GM12878 (cell line): ENCODE results near the gene LRRN4CL. TPM values are rescaled to one million over a fixed set of nuclear protein-coding genes. Genes with fewer than 3 reads are reported as not detected.
A peak's percentile ranks its signal among the peaks of the same experiment; 100 is the strongest.

Experiments
- ATAC-seq: fragments of 200-7000 bp; cut with Tn5 transposase; 3 replicates; pipeline ENCODE4 v1.9.1; 2020; ENCODE audit warnings: mild to moderate bottlenecking, moderate library complexity
- BruUV-seq: library from RNA; stranded (reverse); fragments of 400-500 nt; replicated peaks from 2 replicates; lab custom pipeline; 2021; lab: Mats Ljungman, UMichigan
- CTCF ChIA-PET: fragments of 300-600 bp; sonication (Branson Sonifier 250); formaldehyde crosslinking; extraction: SDS; loops from one replicate; lab custom pipeline; 2021; ENCODE audit warnings: inconsistent platforms; lab: Yijun Ruan, JAX
- POLR2A ChIA-PET: fragments of 350-600 bp; formaldehyde crosslinking; extraction: SDS; loops from one replicate; lab custom pipeline; 2021; ENCODE audit warnings: inconsistent platforms; lab: Charles Lee
- RAD21 ChIA-PET: fragments of 300-600 bp; sonication (Branson Sonifier 250); formaldehyde crosslinking; loops from one replicate; lab custom pipeline; 2023; ENCODE audit warnings: antibody characterized with exemption; ENCODE audit not compliant: unreplicated experiment; lab: Charles Lee
- SMC1A ChIA-PET: fragments of 300-600 bp; sonication (Branson Sonifier 250); formaldehyde crosslinking; loops from one replicate; lab custom pipeline; 2023; ENCODE audit not compliant: unreplicated experiment, uncharacterized antibody; lab: Charles Lee
- DNase-seq: peaks from one replicate; pipeline ENCODE4 v3.0.0-alpha.2; 2011; ENCODE audit warnings: low read depth, low spot score
- FAIRE-seq: peaks from 3 replicates; lab custom pipeline; 2011; peaks lifted over from hg19 to GRCh38; lab: Jason Lieb, UNC
- H2AFZ ChIP-seq: 2 replicates; pipeline ENCODE4 v1.6.0; 2011; ENCODE audit warnings: low read depth, low read length, control low read depth; ENCODE audit not compliant: control insufficient read depth
- H3K27ac ChIP-seq: 2 replicates; pipeline ENCODE4 v1.5.1; 2011; ENCODE audit warnings: control low read depth; ENCODE audit not compliant: control insufficient read depth, insufficient read depth
- H3K27me3 ChIP-seq, 2 experiments: replicated peaks in 1 of 2; 2 replicates each; pipeline versions ENCODE4 v1.6.0 to v1.6.1; 2011; ENCODE audit warnings: low read length in 1 of 2; ENCODE audit not compliant: control insufficient read depth in 2 of 2, insufficient read depth in 2 of 2
- H3K36me3 ChIP-seq, 2 experiments: 2 replicates each; pipeline ENCODE4 v1.5.1; 2011; ENCODE audit warnings: low read length in 1 of 2; ENCODE audit not compliant: control insufficient read depth in 2 of 2, insufficient read depth in 2 of 2
- H3K4me1 ChIP-seq: 2 replicates; pipeline ENCODE4 v1.6.1; 2011; ENCODE audit warnings: mild to moderate bottlenecking, low read length, moderate library complexity, mixed read lengths; ENCODE audit not compliant: control insufficient read depth, insufficient read depth
- H3K4me2 ChIP-seq: 2 replicates; pipeline ENCODE4 v1.6.0; 2011; ENCODE audit warnings: control low read depth; ENCODE audit not compliant: control insufficient read depth, insufficient read depth
- H3K4me3 ChIP-seq: fragments of 200-600 bp; sonication (generic); 2 replicates; pipeline ENCODE4 v1.5.1; 2016
- H3K79me2 ChIP-seq: 2 replicates; pipeline ENCODE4 v1.6.0; 2011; ENCODE audit warnings: low read length; ENCODE audit not compliant: control insufficient read depth, insufficient read depth
- H3K9ac ChIP-seq: 2 replicates; pipeline ENCODE4 v1.8.0; 2011; ENCODE audit warnings: low read length, control low read depth, mixed read lengths; ENCODE audit not compliant: control insufficient read depth, insufficient read depth
- H3K9me3 ChIP-seq: replicated peaks from 3 replicates; pipeline ENCODE4 v1.5.1; 2011; ENCODE audit warnings: mild to moderate bottlenecking, low read length; ENCODE audit not compliant: control insufficient read depth, insufficient read depth
- H4K20me1 ChIP-seq: 2 replicates; pipeline ENCODE4 v1.6.0; 2011; ENCODE audit not compliant: control insufficient read depth, insufficient read depth
- CREM ChIP-seq: IDR thresholded peaks from 2 replicates; pipeline ENCODE4 v1.6.1; 2014; ENCODE audit warnings: antibody characterized with exemption, low read depth
- EZH2 ChIP-seq: IDR thresholded peaks from 2 replicates; pipeline ENCODE4 v1.6.1; 2012; ENCODE audit warnings: low read depth, mild to moderate bottlenecking, control low read depth, inconsistent platforms, low read length, borderline replicate concordance; ENCODE audit not compliant: control insufficient read depth
- FOS ChIP-seq: IDR thresholded peaks from 3 replicates; pipeline ENCODE4 v1.6.1; 2011; ENCODE audit warnings: borderline replicate concordance; ENCODE audit not compliant: insufficient read length; ENCODE audit errors: extremely low read depth
- JUNB ChIP-seq: IDR thresholded peaks from 2 replicates; pipeline ENCODE4 v1.6.1; 2016; ENCODE audit warnings: antibody characterized with exemption, mild to moderate bottlenecking
- PAX5 ChIP-seq: IDR thresholded peaks from 2 replicates; pipeline ENCODE4 v1.6.1; 2011; ENCODE audit warnings: low read depth, low read length, borderline replicate concordance
- SREBF2 ChIP-seq: IDR thresholded peaks from 2 replicates; pipeline ENCODE4 v1.6.1; 2012; ENCODE audit warnings: mild to moderate bottlenecking, low read length
- ZNF207 ChIP-seq: fragments of 450-650 bp; IDR thresholded peaks from 2 replicates; pipeline ENCODE4 v1.6.1; 2014; ENCODE audit warnings: antibody characterized with exemption, mild to moderate bottlenecking, borderline replicate concordance
- WGBS: methylation state at CpG from one replicate; pipeline ENCODE4 v1.1.6; 2016; ENCODE audit warnings: low lambda C conversion rate; ENCODE audit not compliant: insufficient replicate concordance, insufficient coverage; ENCODE audit errors: missing lambda C conversion rate; 5-methylcytosine and 5-hydroxymethylcytosine counted together
- in situ Hi-C: fragments of 300-500 bp; cut with MboI; formaldehyde crosslinking; loops from 9 replicates; pipeline ENCODE4 v1.14.3; 2018; ENCODE audit warnings: mixed read lengths
- intact Hi-C: fragments of 100-400 bp; cut with micrococcal nuclease; formaldehyde crosslinking; loops from one replicate; pipeline ENCODE4 v1.14.2; 2022; ENCODE audit not compliant: unreplicated experiment
- polyA plus RNA-seq, 11 experiments: library from polyadenylated mRNA; depleted of rRNA in 4 of 11; unstranded in 6 of 11; stranded (reverse) in 5 of 11; fragments of >200 nt; fragmentation: Nextera tagmentation in 4 of 11; fragmentation: Illumina TruSeq in 1 of 11; extraction: Ambion mirVana in 4 of 11; extraction: Trizol in 1 of 11; gene quantifications; 1 replicate in 1 of 11; 2 replicates in 10 of 11; pipeline versions ENCODE4 v1.2.1 to v1.2.3, GENCODE V29; 2011 to 2016; ENCODE audit warnings: inconsistent platforms in 2 of 11, missing spikeins in 2 of 11, low read depth in 1 of 11
- total RNA-seq, 4 experiments: library from RNA; depleted of rRNA in 3 of 4; stranded (reverse); fragments of >200 nt in 3 of 4; fragmentation: Illumina TruSeq in 1 of 4; extraction: Trizol in 1 of 4; gene quantifications; 2 replicates each; pipeline versions ENCODE4 v1.2.1 to v1.2.3, GENCODE V29; 2013 to 2021
- TF ChIP-seq, protein P1 (sequence below): fragments of 450-650 bp; IDR thresholded peaks from 2 replicates; pipeline ENCODE4 v1.6.1; 2017; ENCODE audit warnings: antibody characterized with exemption, mild to moderate bottlenecking, moderate library complexity
- TF ChIP-seq, protein P2 (sequence below): fragments of 150-350 bp; IDR thresholded peaks from 2 replicates; pipeline ENCODE4 v1.6.1; 2016; ENCODE audit warnings: low read depth, low read length
- TF ChIP-seq, protein P3 (sequence below): fragments of 450-650 bp; formaldehyde crosslinking; IDR thresholded peaks from 2 replicates; pipeline ENCODE4 v1.4.0; 2020; ENCODE audit warnings: mild to moderate bottlenecking, moderate library complexity

LRRN4CL gene
- total and polyA plus RNA-seq, 10 of the 15 experiments (the other 5 are each of a cell fraction or from before 2014, with no cell fraction given), result 0.01 to 0.06 TPM; not detected in 8

DNA sequence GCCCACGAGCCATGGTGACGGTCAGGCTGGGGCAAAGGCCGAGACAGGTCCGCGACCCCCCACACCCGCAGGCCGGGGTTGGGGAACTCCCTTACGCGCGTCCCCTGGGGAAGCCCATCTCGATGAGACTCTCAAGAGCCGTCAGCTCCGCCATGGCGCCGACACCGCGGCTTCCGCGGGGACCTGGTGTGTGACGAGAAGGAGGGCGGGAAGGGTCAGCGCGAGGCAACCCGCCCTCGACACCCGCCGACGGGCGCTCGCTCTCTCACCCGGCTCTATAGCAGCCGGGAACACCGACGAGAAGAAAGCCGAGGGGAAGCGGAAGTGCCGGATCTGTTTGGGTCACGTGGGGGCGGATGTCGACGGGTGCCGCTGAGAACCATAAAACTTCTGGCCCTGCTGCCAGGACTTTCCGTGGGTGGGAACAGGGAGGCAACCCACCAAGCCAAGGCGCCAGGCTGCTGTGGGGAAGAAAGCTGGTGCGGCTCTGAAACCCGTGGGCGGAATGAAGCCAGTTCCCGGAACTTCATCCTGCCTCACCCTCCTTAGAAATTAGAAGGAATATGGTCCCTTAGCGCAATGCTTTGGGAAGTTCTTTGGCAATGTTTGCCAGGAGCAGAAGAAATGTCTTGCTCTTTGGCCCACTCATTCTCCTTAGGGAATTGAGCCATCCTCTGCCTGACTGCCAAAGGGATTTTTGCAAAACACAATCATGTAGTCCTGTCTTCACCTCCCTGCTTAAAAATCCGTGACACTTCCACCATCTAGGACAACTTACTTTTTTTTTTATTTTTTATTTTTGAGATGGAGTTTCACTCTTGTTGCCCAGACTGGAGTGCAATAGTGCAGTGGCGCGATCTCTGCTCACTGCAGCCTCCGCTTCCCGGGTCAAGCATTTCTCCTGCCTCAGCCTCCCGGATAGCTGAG lies 10.3 kb downstream of the LRRN4CL start, which contains the start of gene UBXN1:
TSS of gene UBXN1 (minus strand) at position 304 of the 927 bp plus-strand sequence. CDS start at position 154, 150 bp downstream.
- H3K27me3 ChIP-seq, result no peaks in the 10 kb centered on the region
- 9% methylated on average over 54 of the region's 55 CpGs for WGBS
- H3K79me2 ChIP-seq, result peaks cover 20% of the 10 kb centered on the region
- DNase-seq, result no peak
- H3K27ac ChIP-seq, result peak within 1 kb of the TSS; percentile 94
- SMC1A ChIA-PET, result interaction anchor here (1.0 to 1.6 kb wide), 2 partner anchors 13 to 79 kb away, joined by 3 read pairs; no protein-coding TSS in a partner anchor
- intact Hi-C loops (no loop called here), in situ Hi-C loops (no loop called here)
- peaks cover 11% of the 10 kb centered on the region for H3K4me1 ChIP-seq
- H2AFZ ChIP-seq, result peak within 1 kb of the TSS; percentile 78
- ATAC-seq, result peak; percentile 90
- peak within 1 kb of the TSS; percentile 77 for H3K4me2 ChIP-seq
- POLR2A ChIA-PET, result interaction anchor here (0.6 to 9.7 kb wide), 9 partner anchors 9 to 175 kb away, joined by 3 to 83 read pairs (median 4); partner anchors contain the start of genes C11orf98, CSKMT, EEF1G and HNRNPUL2
- FAIRE-seq, result peak; percentile 84
- H4K20me1 ChIP-seq, result no peaks in the 10 kb centered on the region; the same call in 1 of the 2 replicates
- H3K4me3 ChIP-seq, result peak within 1 kb of the TSS; percentile 89
- RAD21 ChIA-PET, result interaction anchor here (0.6 to 1.9 kb wide), 5 partner anchors 14 to 254 kb away, joined by 3 to 8 read pairs (median 4); partner anchors contain the start of genes C11orf98, CSKMT and INTS5
- peak within 1 kb of the TSS; percentile 94 for H3K9ac ChIP-seq
- TSS peak; percentile 88 for BruUV-seq
- CTCF ChIA-PET, result interaction anchor here (1.0 to 2.9 kb wide), 6 partner anchors 11 to 284 kb away, joined by 3 to 24 read pairs (median 6); no protein-coding TSS in a partner anchor
- H3K9me3 ChIP-seq, result no peaks in the 10 kb centered on the region
- H3K36me3 ChIP-seq, result peaks cover 0 to 10% of the 10 kb centered on the region in 2 experiments; a peak in 1 of 4 replicates
- TF ChIP-seq SREBF2, result no peak
- TF ChIP-seq, protein P1, sequence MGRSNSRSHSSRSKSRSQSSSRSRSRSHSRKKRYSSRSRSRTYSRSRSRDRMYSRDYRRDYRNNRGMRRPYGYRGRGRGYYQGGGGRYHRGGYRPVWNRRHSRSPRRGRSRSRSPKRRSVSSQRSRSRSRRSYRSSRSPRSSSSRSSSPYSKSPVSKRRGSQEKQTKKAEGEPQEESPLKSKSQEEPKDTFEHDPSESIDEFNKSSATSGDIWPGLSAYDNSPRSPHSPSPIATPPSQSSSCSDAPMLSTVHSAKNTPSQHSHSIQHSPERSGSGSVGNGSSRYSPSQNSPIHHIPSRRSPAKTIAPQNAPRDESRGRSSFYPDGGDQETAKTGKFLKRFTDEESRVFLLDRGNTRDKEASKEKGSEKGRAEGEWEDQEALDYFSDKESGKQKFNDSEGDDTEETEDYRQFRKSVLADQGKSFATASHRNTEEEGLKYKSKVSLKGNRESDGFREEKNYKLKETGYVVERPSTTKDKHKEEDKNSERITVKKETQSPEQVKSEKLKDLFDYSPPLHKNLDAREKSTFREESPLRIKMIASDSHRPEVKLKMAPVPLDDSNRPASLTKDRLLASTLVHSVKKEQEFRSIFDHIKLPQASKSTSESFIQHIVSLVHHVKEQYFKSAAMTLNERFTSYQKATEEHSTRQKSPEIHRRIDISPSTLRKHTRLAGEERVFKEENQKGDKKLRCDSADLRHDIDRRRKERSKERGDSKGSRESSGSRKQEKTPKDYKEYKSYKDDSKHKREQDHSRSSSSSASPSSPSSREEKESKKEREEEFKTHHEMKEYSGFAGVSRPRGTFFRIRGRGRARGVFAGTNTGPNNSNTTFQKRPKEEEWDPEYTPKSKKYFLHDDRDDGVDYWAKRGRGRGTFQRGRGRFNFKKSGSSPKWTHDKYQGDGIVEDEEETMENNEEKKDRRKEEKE, result no peak
- no peak for TF ChIP-seq PAX5
- TF ChIP-seq, protein P2, sequence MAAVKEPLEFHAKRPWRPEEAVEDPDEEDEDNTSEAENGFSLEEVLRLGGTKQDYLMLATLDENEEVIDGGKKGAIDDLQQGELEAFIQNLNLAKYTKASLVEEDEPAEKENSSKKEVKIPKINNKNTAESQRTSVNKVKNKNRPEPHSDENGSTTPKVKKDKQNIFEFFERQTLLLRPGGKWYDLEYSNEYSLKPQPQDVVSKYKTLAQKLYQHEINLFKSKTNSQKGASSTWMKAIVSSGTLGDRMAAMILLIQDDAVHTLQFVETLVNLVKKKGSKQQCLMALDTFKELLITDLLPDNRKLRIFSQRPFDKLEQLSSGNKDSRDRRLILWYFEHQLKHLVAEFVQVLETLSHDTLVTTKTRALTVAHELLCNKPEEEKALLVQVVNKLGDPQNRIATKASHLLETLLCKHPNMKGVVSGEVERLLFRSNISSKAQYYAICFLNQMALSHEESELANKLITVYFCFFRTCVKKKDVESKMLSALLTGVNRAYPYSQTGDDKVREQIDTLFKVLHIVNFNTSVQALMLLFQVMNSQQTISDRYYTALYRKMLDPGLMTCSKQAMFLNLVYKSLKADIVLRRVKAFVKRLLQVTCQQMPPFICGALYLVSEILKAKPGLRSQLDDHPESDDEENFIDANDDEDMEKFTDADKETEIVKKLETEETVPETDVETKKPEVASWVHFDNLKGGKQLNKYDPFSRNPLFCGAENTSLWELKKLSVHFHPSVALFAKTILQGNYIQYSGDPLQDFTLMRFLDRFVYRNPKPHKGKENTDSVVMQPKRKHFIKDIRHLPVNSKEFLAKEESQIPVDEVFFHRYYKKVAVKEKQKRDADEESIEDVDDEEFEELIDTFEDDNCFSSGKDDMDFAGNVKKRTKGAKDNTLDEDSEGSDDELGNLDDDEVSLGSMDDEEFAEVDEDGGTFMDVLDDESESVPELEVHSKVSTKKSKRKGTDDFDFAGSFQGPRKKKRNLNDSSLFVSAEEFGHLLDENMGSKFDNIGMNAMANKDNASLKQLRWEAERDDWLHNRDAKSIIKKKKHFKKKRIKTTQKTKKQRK, result no peak
- no peak for TF ChIP-seq JUNB
- TF ChIP-seq ZNF207, result peak; percentile 97
- no peak for TF ChIP-seq EZH2
- peak; percentile 75; the same call in 1 of the 2 replicates for TF ChIP-seq CREM
- TF ChIP-seq, protein P3, sequence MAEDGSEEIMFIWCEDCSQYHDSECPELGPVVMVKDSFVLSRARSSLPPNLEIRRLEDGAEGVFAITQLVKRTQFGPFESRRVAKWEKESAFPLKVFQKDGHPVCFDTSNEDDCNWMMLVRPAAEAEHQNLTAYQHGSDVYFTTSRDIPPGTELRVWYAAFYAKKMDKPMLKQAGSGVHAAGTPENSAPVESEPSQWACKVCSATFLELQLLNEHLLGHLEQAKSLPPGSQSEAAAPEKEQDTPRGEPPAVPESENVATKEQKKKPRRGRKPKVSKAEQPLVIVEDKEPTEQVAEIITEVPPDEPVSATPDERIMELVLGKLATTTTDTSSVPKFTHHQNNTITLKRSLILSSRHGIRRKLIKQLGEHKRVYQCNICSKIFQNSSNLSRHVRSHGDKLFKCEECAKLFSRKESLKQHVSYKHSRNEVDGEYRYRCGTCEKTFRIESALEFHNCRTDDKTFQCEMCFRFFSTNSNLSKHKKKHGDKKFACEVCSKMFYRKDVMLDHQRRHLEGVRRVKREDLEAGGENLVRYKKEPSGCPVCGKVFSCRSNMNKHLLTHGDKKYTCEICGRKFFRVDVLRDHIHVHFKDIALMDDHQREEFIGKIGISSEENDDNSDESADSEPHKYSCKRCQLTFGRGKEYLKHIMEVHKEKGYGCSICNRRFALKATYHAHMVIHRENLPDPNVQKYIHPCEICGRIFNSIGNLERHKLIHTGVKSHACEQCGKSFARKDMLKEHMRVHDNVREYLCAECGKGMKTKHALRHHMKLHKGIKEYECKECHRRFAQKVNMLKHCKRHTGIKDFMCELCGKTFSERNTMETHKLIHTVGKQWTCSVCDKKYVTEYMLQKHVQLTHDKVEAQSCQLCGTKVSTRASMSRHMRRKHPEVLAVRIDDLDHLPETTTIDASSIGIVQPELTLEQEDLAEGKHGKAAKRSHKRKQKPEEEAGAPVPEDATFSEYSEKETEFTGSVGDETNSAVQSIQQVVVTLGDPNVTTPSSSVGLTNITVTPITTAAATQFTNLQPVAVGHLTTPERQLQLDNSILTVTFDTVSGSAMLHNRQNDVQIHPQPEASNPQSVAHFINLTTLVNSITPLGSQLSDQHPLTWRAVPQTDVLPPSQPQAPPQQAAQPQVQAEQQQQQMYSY (CRISPR knock-in tag), result no peak
- no peak for TF ChIP-seq FOS
